MM.1S (cell line): ENCODE data around the gene SOD1.

Experiments used
- EZH2 ChIP-seq: fragments of 300-600 bp; sonication (generic); optimal IDR thresholded peaks from 2 replicates; pipeline ENCODE3; 2017; ENCODE audit warnings: low read depth, mild to moderate bottlenecking, antibody characterized with exemption, low read length, mixed read lengths
- EZH2phosphoT487 ChIP-seq: fragments of 300-600 bp; sonication (generic); IDR thresholded peaks from 2 replicates; pipeline ENCODE4 v1.6.1; 2018; ENCODE audit warnings: antibody characterized with exemption, low read length
- TF ChIP-seq, protein P1 (sequence below): fragments of 300-600 bp; sonication (generic); IDR thresholded peaks from 2 replicates; pipeline ENCODE4 v1.5.1; 2016; ENCODE audit warnings: antibody characterized with exemption, low read length, mixed read lengths

DNA sequence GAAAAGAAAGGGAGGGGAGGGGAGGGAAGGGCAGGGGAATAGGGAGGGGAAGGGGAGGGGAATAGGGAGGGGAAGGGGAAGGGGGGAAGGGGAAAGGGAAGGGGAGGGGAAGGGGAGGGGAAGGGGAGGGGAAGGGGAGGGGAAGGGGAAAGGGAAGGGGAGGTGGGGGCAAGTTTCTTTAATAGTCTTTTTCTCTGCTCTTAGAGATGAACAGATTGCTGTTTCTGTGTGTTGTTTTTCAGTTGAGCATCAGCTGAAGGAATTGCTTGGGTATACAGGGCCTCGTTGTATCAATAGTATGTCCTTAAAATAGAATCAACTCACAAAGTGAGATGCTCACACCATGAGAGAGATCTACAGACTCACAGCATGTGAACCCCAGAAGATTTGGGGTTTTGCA is 44.8 kb upstream of the SOD1 start:
- TF ChIP-seq, protein P1, sequence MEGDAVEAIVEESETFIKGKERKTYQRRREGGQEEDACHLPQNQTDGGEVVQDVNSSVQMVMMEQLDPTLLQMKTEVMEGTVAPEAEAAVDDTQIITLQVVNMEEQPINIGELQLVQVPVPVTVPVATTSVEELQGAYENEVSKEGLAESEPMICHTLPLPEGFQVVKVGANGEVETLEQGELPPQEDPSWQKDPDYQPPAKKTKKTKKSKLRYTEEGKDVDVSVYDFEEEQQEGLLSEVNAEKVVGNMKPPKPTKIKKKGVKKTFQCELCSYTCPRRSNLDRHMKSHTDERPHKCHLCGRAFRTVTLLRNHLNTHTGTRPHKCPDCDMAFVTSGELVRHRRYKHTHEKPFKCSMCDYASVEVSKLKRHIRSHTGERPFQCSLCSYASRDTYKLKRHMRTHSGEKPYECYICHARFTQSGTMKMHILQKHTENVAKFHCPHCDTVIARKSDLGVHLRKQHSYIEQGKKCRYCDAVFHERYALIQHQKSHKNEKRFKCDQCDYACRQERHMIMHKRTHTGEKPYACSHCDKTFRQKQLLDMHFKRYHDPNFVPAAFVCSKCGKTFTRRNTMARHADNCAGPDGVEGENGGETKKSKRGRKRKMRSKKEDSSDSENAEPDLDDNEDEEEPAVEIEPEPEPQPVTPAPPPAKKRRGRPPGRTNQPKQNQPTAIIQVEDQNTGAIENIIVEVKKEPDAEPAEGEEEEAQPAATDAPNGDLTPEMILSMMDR = no peak
- TF ChIP-seq EZH2 = no peak
- no peak for TF ChIP-seq EZH2phosphoT487
